Liver (tissue), 3 donors: ENCODE measurements around the gene CHRNB2.

Source experiments
- EGR1 ChIP-seq, 2 donors: IDR thresholded peaks; 2 replicates each; pipeline ENCODE4 v1.6.1; 2016 to 2018; ENCODE audit warnings: antibody characterized with exemption in 2 of 2, low read depth in 2 of 2
- HNF4A ChIP-seq, 2 donors: conservative IDR thresholded peaks; 2 replicates each; pipeline ENCODE4 v1.6.1; 2016; ENCODE audit warnings: antibody characterized with exemption in 2 of 2, mild to moderate bottlenecking in 2 of 2
- HNF4G ChIP-seq: IDR thresholded peaks from 2 replicates; pipeline ENCODE4 v1.6.1; 2016; ENCODE audit warnings: antibody characterized with exemption
- JUND ChIP-seq, 2 donors: IDR thresholded peaks; 2 replicates each; pipeline ENCODE4 v1.6.1; 2016; ENCODE audit warnings: antibody characterized with exemption in 2 of 2
- NR2F2 ChIP-seq: IDR thresholded peaks from 2 replicates; pipeline ENCODE4 v1.6.1; 2016; ENCODE audit warnings: antibody characterized with exemption
- RAD21 ChIP-seq, 2 donors: IDR thresholded peaks; 2 replicates each; pipeline ENCODE4 v1.6.1; 2016; ENCODE audit warnings: antibody characterized with exemption in 2 of 2, mild to moderate bottlenecking in 2 of 2
- YY1 ChIP-seq: IDR thresholded peaks from 2 replicates; pipeline ENCODE4 v1.6.1; 2016; ENCODE audit warnings: antibody characterized with exemption, mild to moderate bottlenecking
- TF ChIP-seq, protein P1 (sequence below): fragments of 150-350 bp; IDR thresholded peaks from 2 replicates; pipeline ENCODE4 v1.5.1; 2017; ENCODE audit warnings: improper control_type of control experiment, low read depth, low read length; ENCODE audit not compliant: missing input control
- TF ChIP-seq, protein P2 (sequence below): IDR thresholded peaks from 2 replicates; pipeline ENCODE4 v1.6.1; 2016; ENCODE audit warnings: antibody characterized with exemption, mild to moderate bottlenecking
- donor health status: healthy.
- donor health status: healthy.

DNA sequence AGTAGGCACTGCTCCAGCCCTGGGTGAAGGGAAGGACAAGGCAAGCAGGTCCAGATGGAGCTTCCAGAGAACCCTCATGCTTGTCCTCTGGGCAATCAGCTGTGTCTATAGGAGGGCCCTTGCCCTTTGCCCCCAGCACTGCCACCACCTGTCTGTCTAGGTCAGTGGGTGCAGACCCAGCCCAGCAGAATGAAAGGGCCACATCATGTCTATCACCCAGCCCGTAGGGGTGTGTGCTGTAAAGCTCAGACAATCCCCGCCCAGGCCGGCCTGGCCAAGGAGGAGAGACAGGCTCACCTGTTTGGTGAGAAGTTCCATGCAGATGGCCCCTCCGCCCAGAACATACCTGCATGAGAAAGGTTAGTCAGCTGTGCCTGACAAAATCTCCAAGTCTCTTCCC is 16.1 kb upstream of the CHRNB2 start:
- TF ChIP-seq, protein P1, sequence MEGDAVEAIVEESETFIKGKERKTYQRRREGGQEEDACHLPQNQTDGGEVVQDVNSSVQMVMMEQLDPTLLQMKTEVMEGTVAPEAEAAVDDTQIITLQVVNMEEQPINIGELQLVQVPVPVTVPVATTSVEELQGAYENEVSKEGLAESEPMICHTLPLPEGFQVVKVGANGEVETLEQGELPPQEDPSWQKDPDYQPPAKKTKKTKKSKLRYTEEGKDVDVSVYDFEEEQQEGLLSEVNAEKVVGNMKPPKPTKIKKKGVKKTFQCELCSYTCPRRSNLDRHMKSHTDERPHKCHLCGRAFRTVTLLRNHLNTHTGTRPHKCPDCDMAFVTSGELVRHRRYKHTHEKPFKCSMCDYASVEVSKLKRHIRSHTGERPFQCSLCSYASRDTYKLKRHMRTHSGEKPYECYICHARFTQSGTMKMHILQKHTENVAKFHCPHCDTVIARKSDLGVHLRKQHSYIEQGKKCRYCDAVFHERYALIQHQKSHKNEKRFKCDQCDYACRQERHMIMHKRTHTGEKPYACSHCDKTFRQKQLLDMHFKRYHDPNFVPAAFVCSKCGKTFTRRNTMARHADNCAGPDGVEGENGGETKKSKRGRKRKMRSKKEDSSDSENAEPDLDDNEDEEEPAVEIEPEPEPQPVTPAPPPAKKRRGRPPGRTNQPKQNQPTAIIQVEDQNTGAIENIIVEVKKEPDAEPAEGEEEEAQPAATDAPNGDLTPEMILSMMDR = no peak
- TF ChIP-seq, protein P2, sequence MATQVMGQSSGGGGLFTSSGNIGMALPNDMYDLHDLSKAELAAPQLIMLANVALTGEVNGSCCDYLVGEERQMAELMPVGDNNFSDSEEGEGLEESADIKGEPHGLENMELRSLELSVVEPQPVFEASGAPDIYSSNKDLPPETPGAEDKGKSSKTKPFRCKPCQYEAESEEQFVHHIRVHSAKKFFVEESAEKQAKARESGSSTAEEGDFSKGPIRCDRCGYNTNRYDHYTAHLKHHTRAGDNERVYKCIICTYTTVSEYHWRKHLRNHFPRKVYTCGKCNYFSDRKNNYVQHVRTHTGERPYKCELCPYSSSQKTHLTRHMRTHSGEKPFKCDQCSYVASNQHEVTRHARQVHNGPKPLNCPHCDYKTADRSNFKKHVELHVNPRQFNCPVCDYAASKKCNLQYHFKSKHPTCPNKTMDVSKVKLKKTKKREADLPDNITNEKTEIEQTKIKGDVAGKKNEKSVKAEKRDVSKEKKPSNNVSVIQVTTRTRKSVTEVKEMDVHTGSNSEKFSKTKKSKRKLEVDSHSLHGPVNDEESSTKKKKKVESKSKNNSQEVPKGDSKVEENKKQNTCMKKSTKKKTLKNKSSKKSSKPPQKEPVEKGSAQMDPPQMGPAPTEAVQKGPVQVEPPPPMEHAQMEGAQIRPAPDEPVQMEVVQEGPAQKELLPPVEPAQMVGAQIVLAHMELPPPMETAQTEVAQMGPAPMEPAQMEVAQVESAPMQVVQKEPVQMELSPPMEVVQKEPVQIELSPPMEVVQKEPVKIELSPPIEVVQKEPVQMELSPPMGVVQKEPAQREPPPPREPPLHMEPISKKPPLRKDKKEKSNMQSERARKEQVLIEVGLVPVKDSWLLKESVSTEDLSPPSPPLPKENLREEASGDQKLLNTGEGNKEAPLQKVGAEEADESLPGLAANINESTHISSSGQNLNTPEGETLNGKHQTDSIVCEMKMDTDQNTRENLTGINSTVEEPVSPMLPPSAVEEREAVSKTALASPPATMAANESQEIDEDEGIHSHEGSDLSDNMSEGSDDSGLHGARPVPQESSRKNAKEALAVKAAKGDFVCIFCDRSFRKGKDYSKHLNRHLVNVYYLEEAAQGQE = no peak
- TF ChIP-seq YY1 (no peak), JUND (IDR thresholded peaks at IDR 0.05) (no peak), RAD21 (IDR thresholded peaks at IDR 0.05) (no peak), NR2F2 (no peak), HNF4A (conservative IDR thresholded peaks at IDR 0.05) (peak in 1 of 2 donors; percentile 12), HNF4G (no peak), EGR1 (IDR thresholded peaks at IDR 0.05; ENCODE audit: low read depth in 2 of 2) (no peak)
